Kidney epithelial cell (primary cell): ENCODE measurements around the gene ERBB3. TPM values are rescaled to one million over a fixed set of nuclear protein-coding genes. Genes with fewer than 3 reads are reported as not detected.
A peak's percentile ranks its signal among the peaks of the same experiment; 100 is the strongest.
"Not testable (repeated sequence)": the region's sequence is repeated elsewhere in the genome, so short reads cannot be mapped to it uniquely, and the experiment has no call there.

ENCODE experiments used
- DNase-seq: peaks from one replicate; pipeline ENCODE4 v3.0.0-alpha.2; 2010; ENCODE audit warnings: low read depth
- H3K27me3 ChIP-seq: 2 replicates; pipeline ENCODE4 v1.6.0; 2011; ENCODE audit warnings: low read length; ENCODE audit not compliant: control insufficient read depth, insufficient read depth
- H3K36me3 ChIP-seq: 2 replicates; pipeline ENCODE4 v1.5.1; 2011; ENCODE audit warnings: low read length; ENCODE audit not compliant: control insufficient read depth, insufficient read depth
- H3K4me3 ChIP-seq: 2 replicates; pipeline ENCODE4 v1.5.1; 2011; ENCODE audit warnings: low read depth, mild to moderate bottlenecking, control low read depth, low read length
- CTCF ChIP-seq: IDR thresholded peaks from 2 replicates; pipeline ENCODE4 v1.5.1; 2011; ENCODE audit warnings: mild to moderate bottlenecking, moderate library complexity, low read length, control low read depth, inconsistent platforms; ENCODE audit not compliant: insufficient read depth, poor library complexity, severe bottlenecking
- total RNA-seq: library from RNA; depleted of rRNA; stranded (reverse); fragments of >200 nt; gene quantifications from 2 replicates; pipeline ENCODE4 v1.2.3, GENCODE V29; 2015

Gene ERBB3
- total RNA-seq, 1 donor from 2014 or later: 17.3 TPM

DNA sequence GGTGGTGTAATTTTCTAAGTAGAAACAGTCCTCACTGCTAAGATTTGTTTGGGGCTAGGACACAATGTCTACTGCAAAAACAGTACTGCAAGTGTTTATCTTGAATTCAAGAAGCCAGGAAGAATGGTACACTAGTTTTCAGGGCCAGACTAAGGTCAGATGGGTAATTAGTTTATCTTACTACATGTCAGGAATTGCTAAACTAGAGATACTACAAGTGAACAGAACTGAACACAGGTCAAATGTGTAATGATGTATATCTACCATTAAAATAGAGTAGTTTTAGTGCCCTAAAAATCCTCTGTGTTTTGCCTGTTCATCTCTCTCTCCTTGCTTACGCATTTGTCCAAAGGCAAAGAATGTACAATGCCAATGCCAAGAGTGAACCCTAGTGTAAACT, 34.1 kb downstream of the ERBB3 start:
- TF ChIP-seq CTCF: no peak
- H3K4me3 ChIP-seq: no peak overlapping the region
- DNase-seq: no peak
- no peaks in the 10 kb centered on the region for H3K36me3 ChIP-seq
- H3K27me3 ChIP-seq: no peaks in the 10 kb centered on the region

DNA sequence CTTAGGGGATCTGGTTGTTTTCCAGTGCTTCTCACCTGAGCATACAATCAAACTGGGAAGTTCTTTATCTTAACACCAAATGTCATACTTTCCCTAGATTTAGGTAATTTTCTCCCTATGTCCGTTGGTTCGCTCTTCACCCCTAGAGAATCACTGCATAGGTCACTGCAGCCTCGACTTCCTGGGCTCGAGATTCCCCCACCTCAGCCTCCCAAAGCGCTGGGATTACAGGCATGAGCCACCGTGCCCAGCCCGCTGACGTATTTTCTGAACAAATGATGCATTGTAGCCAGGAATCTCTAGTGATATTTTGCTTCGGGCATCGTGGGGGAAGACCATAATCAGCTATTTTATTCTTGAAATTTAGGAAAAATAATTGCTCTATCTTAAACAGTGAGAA, 35.4 kb downstream of the ERBB3 start:
- Histone ChIP-seq H3K27me3 (no peaks in the 10 kb centered on the region), H3K36me3 (no peaks in the 10 kb centered on the region), H3K4me3 (peak overlapping the region; percentile 74)
- no peak for DNase-seq
- TF ChIP-seq CTCF: no peak

GRCh38 chr12:56116267-56117081, 36.5 kb downstream of the ERBB3 start, which contains the start of gene RPL41:
Gene RPL41 (plus strand): TSS chr12:56116633.
- Histone ChIP-seq H3K36me3 (peaks cover 2% of the 10 kb centered on the region), H3K27me3 (no peaks in the 10 kb centered on the region), H3K4me3 (peak within 1 kb of the TSS; percentile 74)
- TF ChIP-seq CTCF: no peak
- peak; percentile 59 for DNase-seq

GRCh38 chr12:56117082-56117706, 37.2 kb downstream of the ERBB3 start:
- DNase-seq, H3K36me3 ChIP-seq, H3K27me3 ChIP-seq: not testable (repeated sequence)
- peak overlapping the region; percentile 74 for H3K4me3 ChIP-seq

- peak within 1 kb of the TSS; percentile 74 for H3K4me3 ChIP-seq
- TF ChIP-seq CTCF: peak; percentile 54
- peak; percentile 97 for DNase-seq
- H3K36me3 ChIP-seq: peaks cover 2% of the 10 kb centered on the region
- no peaks in the 10 kb centered on the region for H3K27me3 ChIP-seq
These were observed 38.1 kb downstream of the ERBB3 start, which contains the start of gene ZC3H10 for GRCh38 chr12:56117778-56118687. Gene ZC3H10 (plus strand): TSS chr12:56118266. CDS start chr12:56120563, 2,297 bp downstream.
